Stimulated activated CD8-positive, alpha-beta memory T cell treated with anti-CD3 and anti-CD28 coated beads, Interleukin-4, amount 100 ng/mL, for 48 hours (primary cell): Measurements from ENCODE around the gene TSEN34.
A peak's percentile ranks its signal among the peaks of the same experiment; 100 is the strongest.
"Not testable (repeated sequence)": the region's sequence is repeated elsewhere in the genome, so short reads cannot be mapped to it uniquely, and the experiment has no call there.

ENCODE experiments used
- DNase-seq: peaks from one replicate; pipeline ENCODE4 v3.0.0-alpha.2; 2020

The TSEN34 gene

DNA sequence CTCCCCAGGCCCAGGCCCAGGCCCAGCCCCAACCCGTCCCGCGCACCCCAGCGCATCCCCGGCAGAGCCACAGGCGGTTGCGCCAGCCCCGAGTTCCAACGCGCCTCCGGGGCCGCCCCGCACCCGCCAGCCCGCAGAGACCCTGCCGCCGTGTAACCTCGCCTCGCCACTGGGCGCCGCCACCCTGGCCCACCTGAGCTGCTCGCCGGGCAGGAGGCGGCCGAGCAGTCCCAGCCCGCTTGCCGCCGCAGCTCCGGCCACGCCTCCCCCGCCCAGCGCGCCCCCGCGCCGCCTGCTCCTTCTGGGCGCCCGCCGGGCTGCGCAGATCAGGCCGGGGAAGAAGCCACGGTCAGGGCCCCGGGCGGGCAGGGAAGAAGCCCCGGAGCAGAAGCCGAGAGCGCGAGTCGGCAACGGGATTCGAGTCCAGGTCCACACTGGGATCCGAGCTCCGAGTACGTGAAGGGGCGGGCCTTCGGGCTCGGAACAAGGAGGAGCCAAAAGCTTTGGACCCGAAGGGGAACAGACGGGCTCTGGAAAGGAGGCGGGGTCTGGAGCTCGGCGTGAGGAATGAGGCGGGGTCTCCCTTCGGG is 1.9 kb upstream of the TSEN34 start, which contains the start of gene MBOAT7:
Gene MBOAT7 (minus strand): TSS at position 436 of the 590 bp plus-strand sequence. CDS start 1,072 bp downstream, outside the sequence.
- DNase-seq = no peak

DNA sequence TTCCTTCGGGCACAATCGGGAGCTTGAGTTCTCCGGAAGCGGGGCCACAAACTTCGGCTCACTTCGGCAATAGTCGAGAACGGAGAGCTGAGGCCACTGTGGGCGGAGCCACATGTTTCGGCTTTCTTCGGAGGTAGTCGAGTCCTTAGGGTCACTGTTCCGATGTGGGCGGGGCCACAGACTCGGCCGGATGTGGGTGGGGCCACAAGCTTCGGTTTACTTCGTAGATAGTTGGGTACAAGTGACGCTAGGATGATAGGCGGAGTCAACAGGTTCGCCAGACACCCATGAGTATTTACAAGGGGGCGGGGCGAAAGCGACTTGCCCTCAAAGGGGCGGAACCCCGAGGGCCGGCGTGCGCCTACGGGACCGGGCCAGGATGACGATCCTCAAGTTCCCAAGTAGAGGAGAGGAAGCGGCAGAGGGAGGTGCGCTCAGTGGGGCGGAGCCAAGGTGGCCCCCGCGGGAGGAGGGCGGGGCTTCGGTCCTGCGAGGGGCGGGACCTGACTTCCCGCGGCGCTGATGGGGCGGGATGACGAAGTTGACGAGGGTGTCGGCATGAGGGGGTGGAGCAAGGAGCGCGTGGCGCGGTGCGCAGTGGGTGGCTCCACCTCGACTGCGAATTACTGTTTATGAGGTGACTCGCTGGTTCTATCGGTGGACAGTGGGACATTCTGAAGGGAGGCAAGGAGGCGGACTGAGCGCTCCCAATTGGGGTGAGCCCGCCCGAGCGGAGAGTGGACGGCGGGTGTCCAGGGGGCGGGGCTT is 1.2 kb upstream of the TSEN34 start:
- peak; percentile 100 for DNase-seq

DNA sequence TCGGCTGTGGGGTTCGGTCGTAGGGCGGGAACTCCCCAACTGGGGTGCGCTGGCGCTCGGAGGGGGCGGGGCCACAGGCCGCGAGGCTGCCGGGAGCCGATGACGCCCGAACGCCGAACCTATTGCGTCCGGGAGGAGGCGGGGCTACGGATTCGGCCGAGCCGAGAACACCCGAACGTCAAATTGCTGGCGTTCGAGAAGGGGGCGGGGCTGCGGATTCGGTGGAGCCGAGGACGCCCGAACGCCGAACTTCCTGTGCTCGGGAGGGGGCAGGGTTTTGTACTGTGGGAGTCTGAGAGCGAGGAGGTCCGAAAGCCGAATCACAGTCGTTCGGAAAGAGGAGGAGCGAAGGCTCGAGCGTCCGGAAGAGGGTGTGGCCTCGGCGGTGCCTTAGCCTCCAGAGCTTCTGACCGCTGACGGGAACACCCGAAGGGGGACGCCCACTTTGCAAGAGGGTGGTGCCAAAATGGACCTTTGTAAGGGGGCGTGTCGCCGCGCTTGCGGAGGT is 551 bp upstream of the TSEN34 start:
- peak; percentile 100 for DNase-seq

- DNase-seq = no peak
These were observed 824 bp downstream of the TSEN34 start for GRCh38 chr19:54191811-54192453.

DNA sequence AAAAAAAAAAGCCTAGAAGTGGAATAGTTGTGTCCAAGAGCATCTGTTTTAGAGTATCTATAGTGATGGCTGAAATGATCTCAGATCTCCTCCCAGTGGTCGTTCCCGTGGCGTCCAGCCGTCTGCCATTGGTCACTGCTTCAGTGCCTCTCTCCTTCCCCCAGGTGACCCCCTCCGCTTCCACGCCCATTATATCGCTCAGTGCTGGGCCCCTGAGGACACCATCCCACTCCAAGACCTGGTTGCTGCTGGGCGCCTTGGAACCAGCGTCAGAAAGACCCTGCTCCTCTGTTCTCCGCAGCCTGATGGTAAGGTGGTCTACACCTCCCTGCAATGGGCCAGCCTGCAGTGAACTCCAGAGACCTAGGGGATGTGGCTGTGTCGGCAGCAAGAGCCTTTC is 1.9 kb downstream of the TSEN34 start:
- no peak for DNase-seq

DNA sequence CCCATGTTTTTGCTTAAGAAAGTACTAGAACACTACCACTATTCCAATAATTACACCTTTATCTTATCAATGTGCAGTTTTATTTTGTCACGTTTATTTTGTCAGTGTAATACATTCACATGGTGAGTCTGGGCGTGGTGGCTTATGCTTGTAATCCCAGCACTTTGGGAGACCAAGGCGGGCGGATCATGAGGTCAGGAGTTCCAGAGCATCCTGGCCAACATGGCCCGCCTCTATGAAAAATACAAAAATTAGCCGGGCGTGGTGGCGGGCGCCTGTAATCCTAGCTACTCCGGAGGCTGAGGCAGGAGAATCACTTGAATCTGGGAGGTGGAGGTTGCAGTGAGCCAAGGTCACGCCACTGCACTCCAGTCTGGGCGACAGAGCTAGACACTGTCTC is 3.4 kb downstream of the TSEN34 start:
- DNase-seq = not testable (repeated sequence)

- DNase-seq = no peak
These were observed 5.4 kb downstream of the TSEN34 start for GRCh38 chr19:54196536-54196935.

DNA sequence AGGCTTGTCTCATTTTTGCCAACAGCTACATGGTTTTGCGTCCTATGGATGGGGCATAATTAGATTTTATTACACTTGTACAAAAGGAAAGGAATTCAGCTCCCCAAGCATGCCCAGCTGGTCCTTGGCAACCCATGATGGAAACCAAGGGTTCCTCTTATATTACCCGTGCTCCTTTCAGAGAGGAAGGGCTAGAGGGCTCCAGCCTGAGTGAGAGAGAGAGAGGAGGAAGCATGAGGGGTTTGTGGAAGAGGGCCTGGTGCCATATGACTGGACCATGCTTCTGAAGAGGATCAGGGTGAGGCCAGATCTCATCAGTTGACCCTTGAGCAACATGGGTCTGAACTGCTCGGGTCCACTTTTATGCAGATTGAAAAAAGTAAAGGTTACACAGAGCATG is 6.0 kb downstream of the TSEN34 start:
- DNase-seq = no peak

- no peak for DNase-seq
These were observed 8.3 kb downstream of the TSEN34 start for GRCh38 chr19:54199401-54199800.

DNA sequence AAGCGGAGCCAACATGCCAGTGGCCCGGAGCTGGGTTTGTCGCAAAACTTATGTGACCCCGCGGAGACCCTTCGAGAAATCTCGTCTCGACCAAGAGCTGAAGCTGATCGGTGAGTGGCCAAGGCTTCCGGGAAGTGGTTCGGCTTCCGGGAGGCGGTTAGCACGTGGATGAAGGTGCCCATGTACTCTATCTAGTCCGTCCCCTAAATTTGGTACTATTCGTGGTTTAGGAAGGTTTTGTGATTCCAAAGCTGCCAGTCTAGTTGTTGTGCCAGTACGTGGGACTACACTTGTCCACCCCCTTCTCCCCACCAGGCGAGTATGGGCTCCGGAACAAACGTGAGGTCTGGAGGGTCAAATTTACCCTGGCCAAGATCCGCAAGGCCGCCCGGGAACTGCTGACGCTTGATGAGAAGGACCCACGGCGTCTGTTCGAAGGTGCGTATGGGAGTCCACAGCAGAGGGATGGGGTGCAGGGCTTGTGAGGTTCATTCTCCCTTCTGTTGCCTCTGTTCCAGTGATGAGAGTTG is 10.1 kb downstream of the TSEN34 start:
- peak; percentile 50 for DNase-seq

DNA sequence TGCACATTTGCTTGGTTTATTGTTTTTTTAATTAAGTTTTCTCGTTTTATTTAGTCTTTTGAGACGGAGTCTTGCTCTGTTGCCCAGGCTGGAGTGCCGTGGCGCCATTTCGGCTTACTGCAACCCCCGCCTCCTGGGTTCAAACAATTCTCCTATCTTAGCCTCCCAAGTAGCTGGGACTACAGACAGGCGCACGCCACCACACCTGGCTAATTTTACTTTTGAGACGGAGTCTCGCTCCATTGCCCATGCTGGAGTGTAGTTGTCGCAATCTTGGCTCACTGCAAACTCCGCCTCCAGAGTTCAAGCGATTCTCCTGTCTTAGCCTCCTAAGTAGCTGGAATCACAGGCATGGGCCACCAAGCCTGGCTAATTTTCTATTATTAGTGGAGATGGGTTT is 10.9 kb downstream of the TSEN34 start:
- no peak for DNase-seq

DNA sequence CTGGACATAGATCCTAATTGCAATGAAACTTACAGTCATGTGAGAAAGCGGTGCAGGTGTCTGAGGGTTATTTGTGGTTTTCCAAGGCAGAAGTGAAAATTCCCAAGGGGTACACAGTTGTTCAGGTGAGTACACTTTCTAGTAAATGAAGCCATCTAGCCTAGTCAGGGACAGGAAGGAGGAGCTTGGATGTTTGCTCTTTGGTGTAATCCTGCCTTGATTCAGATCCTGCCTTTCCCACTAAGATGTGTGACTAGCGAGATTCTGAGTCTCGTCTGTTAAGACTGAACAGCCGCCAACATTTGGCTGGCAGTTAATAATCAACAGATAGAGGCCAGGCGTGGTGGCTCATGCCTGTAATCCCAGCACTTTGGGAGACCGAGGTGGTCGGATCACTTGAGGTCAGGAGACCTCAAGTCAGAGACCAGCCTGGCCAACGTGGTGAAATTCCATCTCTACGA is 12.1 kb downstream of the TSEN34 start:
- no peak for DNase-seq

DNA sequence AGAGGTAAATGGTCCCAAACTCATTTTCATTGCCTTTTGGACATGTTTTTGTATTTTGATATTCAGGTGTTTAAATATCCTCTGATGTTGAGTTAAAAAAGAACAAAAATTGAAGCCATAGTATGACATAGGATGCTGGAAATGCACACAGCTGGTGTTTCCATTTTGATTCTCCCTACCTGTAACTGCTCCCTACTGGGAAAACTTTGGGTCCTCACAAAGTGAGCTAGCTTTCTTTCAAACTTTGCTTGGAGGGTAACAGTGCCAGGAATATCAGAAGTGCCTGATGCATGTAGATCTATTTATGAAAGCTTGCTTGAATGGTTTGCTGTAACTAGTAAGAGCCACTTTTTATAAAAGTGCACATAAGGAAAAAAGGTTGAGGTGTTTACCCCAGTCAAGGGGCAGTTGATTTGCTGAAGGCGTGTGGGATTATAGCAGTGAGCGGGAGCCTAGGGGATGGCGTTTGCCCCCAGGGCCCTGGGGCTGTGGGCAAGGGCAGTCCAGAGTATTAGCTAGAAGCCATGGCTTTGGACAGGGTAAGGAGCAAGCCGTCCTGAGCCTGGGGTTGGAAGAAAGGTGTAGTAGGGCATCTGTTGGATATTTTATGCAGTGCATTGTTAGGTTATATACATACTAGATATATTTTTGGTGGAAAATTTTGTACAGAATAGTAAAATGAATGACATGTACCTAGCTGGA is 13.8 kb downstream of the TSEN34 start:
- DNase-seq = no peak

DNA sequence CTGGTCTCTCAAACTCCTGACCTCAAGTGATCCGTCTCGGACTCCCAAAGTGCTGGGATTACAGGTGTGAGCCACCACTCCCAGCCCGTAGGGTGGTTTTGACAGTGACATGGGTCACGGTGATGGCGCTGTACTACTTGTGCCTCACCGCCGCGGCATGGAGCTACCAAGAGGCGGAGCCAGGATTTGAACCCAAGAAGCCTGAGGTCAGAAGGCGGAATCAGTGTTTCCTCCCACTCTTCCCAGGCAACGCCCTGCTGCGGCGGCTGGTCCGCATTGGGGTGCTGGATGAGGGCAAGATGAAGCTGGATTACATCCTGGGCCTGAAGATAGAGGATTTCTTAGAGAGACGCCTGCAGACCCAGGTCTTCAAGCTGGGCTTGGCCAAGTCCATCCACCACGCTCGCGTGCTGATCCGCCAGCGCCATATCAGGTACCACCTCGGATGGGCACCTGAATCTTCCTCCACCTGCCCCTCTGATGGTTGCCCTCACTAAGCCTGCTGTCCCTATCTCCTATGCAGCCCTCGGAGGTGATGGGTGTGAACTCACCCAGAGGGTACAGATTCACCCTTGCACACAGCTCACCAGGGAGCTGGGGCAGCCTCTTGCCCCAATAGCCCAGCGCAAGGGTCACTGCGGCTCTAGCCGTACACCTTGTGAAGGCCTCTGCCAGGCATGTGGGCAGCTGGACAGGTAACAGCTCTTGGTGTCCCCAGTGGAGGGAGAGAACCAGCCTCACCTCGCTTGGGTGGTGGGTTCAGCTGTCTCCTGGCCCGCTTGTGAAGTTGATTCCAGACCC is 15.1 kb downstream of the TSEN34 start:
- DNase-seq = no peak

DNA sequence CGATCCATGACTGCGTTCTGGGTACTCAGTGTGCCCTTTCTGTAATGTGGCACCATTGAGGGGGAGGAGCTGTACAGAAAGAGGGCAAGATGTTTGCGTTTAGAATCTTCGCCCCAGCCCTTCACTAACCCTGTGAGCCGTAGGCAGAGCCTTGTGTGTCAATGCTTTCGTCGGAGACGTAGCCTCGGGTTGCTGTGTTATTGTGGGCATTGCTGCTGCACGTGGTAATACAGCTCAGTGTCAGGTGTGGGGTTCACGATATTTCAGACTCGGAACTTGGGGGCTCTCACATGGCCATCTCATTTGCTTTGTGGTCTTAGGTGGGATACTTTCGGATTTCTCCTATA is 15.7 kb downstream of the TSEN34 start:
- DNase-seq = no peak

GRCh38 chr19:54207193-54207592 is 16.1 kb downstream of the TSEN34 start:
- DNase-seq = not testable (repeated sequence)

DNA sequence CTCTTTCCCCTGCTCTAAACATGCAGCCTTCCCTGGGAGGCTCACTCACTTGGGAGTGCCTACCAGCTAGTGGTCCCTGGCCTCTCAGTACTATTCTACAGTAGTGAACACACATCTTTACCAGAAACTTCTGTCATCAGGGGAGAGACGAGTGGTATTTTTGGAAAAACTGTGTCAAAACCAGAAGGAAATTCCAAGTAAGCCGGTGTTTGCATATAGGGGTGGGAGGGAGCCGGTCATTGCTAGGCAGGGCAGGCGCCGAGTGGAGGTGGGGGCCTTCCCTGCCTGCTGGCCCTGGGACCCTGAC is 16.5 kb downstream of the TSEN34 start:
- DNase-seq = no peak

- peak; percentile 74 for DNase-seq
These were observed 17.1 kb downstream of the TSEN34 start for GRCh38 chr19:54207983-54208783.

- no peak for DNase-seq
These were observed 17.6 kb downstream of the TSEN34 start for GRCh38 chr19:54208784-54209057.

DNA sequence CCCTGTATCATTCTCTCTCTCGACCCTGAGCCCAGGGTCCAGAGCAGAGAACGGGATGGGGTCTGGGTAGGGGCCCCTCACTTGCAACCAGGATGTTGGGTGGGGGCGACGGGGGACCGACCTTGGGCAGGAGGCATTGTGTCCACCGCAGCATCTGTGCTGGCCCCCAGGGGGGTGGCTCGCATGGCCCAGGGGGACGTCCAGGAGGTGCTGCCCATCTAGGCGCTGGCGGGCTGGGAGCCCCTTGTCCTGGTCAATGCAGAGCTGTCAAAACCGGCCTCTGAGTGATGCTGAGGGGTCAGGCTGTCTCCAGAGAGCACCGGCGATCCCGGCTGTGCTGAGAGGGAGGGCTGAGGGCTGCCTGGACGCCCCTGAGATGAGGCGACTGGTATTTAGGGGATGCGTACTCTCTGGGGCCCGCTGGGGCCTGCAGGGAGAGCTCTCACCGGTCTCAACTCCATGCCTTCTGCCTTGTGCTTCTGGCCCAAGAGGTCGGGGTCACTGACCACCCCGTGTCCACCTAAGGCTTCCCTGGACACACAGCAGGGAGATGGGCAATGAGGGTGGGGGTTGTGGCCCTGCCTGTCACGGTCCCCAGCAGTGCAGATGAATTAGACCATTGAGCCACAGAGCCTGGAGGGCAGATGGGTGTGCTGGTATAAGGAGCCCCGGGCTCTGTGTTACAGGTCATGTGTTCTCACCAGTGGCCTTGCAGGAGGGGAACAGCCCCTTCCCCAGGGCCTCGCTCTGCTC is 18.1 kb downstream of the TSEN34 start:
- peak; percentile 62 for DNase-seq
